ENCODE measurements around the gene GNAQ. TPM values are rescaled to one million over a fixed set of nuclear protein-coding genes. Genes with fewer than 3 reads are reported as not detected.

The GNAQ gene
- total and polyA plus RNA-seq, 2 of the 13 experiments (the other 11 are each of a cell fraction or from before 2014, with no cell fraction given), result 16.5 to 17.7 TPM

- TF ChIP-seq CTCF (CRISPR knock-in tag; IDR thresholded peaks at IDR 0.05) (no peak), ZSCAN5A (CRISPR knock-in tag; IDR thresholded peaks at IDR 0.05; ENCODE audit: borderline replicate concordance) (no peak), TAF15 (IDR thresholded peaks at IDR 0.05; ENCODE audit: low read depth, low read length, poor library complexity, severe bottlenecking) (no peak), ZNF576 (CRISPR knock-in tag; IDR thresholded peaks at IDR 0.05) (no peak)
Observed at GRCh38 chr9:77906991-77907390, 124.6 kb downstream of the GNAQ start (continued).

- ChIA-PET CTCF (ENCODE audit: low intra/inter-chr PET ratio, low total read pairs) (no interaction called here), POLR2A (no interaction called here)
- FAIRE-seq, result no peak
- BruUV-seq (replicated peaks), result no TSS peak
- no peak for DNase-seq (ENCODE audit: low spot score)
- no peaks in the 10 kb centered on the region for H3K9me3 ChIP-seq (ENCODE audit: low read length)
- in situ Hi-C loops (cut with HindIII; ENCODE audit: extremely low pct_ligation_motif_present, low pct_unique_long_range_greater_than_20kb) (no loop called here), intact Hi-C loops (cut with micrococcal nuclease; ENCODE audit: unreplicated experiment) (no loop called here)
- no peak overlapping the region for H3K4me3 ChIP-seq (replicated peaks in 1 of 3; ENCODE audit: insufficient read depth in 1 of 3, low read depth in 2 of 3, low read length in 3 of 3)
- WGBS (ENCODE audit: low lambda C conversion rate), result 100% methylated on average over 1 of the region's 1 CpG
- H4K20me1 ChIP-seq (ENCODE audit: insufficient read depth, low read length), result no peaks in the 10 kb centered on the region
- no peak overlapping the region for H3K4me2 ChIP-seq (ENCODE audit: low read depth, low read length)
- no peak for ATAC-seq
- H3K9ac ChIP-seq (ENCODE audit: insufficient read depth, low read depth, low read length), result no peak overlapping the region
- no peaks in the 10 kb centered on the region; a peak in 2 of 5 replicates for H3K36me3 ChIP-seq (replicated peaks in 1 of 2; ENCODE audit: control insufficient read depth in 1 of 2, insufficient read depth in 2 of 2, low read length in 2 of 2)
- H3K27me3 ChIP-seq (ENCODE audit: control insufficient read depth in 1 of 2, insufficient read depth in 2 of 2, low read length in 2 of 2), result no peaks in the 10 kb centered on the region
- H3K79me2 ChIP-seq (ENCODE audit: insufficient read depth, low read length), result no peaks in the 10 kb centered on the region
- no peak overlapping the region for H2AFZ ChIP-seq (ENCODE audit: low read length)
- no peak overlapping the region for H3K27ac ChIP-seq (ENCODE audit: extremely low read length, insufficient read depth, low read length)
- no peaks in the 10 kb centered on the region for H3K4me1 ChIP-seq (ENCODE audit: insufficient read depth, low read length)
- TF ChIP-seq TOE1 (CRISPR knock-in tag; IDR thresholded peaks at IDR 0.05) (no peak), HDAC2 (CRISPR knock-in tag; IDR thresholded peaks at IDR 0.05) (no peak), ETV6 (CRISPR knock-in tag; conservative IDR thresholded peaks at IDR 0.05) (no peak), ZNF362 (CRISPR knock-in tag; IDR thresholded peaks at IDR 0.05; ENCODE audit: borderline replicate concordance) (no peak), ZXDC (CRISPR knock-in tag; IDR thresholded peaks at IDR 0.05) (no peak), UBTF (CRISPR knock-in tag; IDR thresholded peaks at IDR 0.05) (no peak), ZNF468 (CRISPR knock-in tag; IDR thresholded peaks at IDR 0.05) (no peak)
Observed at GRCh38 chr9:77903666-77904285, 127.8 kb downstream of the GNAQ start.

Measured in HepG2 (cell line).